ENCODE results near the gene SNED1.

DNA sequence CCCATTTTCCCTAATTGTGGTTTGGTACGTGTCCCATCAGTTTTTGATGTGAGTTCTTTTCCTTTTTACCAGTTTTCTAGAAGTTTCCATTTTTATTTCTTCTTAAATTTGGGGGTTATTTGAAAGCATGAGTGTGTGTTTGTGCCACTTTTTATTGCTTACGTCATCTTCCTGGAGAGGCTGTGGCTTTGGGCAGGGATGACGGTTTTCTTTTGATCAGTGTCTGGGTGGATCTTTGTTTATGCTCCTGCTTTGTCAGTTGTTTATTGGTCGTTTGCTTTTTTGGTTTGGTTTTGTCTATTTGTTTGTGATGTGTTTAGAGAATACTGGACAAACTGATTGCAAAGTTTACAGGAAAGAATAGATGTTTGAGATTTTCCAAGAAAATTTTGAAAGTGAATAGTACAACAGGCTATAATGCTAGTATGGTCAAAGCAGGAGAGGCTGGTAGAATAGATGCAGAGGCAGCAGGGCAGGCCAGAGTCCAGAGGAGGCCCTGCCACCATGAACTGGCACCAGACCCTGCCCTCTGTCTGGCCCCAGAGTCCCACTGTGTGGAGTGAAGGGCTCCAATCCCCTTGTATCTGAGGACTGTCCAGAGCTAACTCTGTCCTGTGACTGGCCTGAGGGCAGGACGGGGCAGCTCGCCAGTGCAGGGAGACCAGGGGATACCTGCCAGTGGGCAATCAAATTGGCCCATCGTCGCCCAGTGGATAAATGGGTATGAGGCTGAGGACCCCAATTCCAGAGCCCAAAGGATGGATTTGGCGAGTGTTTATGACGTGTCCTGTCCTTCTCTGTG is 23.4 kb upstream of the SNED1 start:
- TF ChIP-seq EZH2 (IDR thresholded peaks at IDR 0.05) (no peak), CTCF (IDR thresholded peaks at IDR 0.05) (no peak), EZH2phosphoT487 (IDR thresholded peaks at IDR 0.05) (no peak)
